COLO668 (cell line): Measurements from ENCODE around the gene LNPK.
"Not testable (repeated sequence)": the region's sequence is repeated elsewhere in the genome, so short reads cannot be mapped to it uniquely, and the experiment has no call there.

Source experiments
- DNase-seq: peaks from one replicate; lab custom pipeline; 2025; ENCODE audit not compliant: unreplicated experiment; lab: John Stamatoyannopoulos, UW

Gene LNPK

GRCh38 chr2:175973373-175973772 lies 28.7 kb downstream of the LNPK start:
- no peak for DNase-seq

- DNase-seq: no peak
Measured at GRCh38 chr2:175966839-175967238, 35.2 kb downstream of the LNPK start.

- DNase-seq: no peak
Measured at GRCh38 chr2:175965773-175966172, 36.3 kb downstream of the LNPK start.

DNA sequence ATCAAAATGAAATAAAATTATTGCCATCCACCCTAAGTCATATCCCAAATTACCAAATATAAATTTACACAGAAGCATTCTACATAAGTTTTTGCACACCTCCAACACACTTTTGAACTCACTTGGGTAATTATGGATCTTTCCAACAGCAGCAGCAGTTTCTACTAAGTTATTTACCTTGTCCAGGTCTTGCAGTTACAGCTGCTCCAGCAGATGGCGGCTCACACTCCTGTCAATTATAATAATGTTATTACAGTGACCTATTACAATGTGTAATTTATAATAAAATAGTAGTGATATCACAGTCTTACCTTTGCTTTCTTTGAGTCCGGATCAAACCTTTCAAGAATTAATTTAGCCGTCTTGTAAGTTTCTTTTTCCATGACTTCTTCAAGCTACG lies 37.9 kb downstream of the LNPK start:
- peak; percentile 24 for DNase-seq

DNA sequence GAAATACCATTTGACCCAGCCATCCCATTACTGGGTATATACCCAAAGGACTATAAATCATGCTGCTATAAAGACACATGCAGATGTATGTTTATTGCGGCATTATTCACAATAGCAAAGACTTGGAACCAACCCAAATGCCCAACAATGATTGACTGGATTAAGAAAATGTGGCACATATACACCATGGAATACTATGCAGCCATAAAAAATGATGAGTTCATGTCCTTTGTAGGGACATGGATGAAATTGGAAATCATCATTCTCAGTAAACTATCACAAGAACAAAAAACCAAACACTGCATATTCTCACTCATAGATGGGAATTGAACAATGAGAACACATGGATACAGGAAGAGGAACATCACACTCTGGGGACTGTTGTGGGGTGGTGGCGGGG lies 38.9 kb downstream of the LNPK start:
- not testable (repeated sequence) for DNase-seq

- DNase-seq: no peak
Measured at GRCh38 chr2:175957845-175958244, 44.2 kb downstream of the LNPK start.

GRCh38 chr2:175955136-175955535 lies 46.9 kb downstream of the LNPK start:
- DNase-seq: no peak

- no peak for DNase-seq
Measured at GRCh38 chr2:175950512-175950911, 51.6 kb downstream of the LNPK start.

- DNase-seq: no peak
Measured at GRCh38 chr2:175948191-175948590, 53.9 kb downstream of the LNPK start.

GRCh38 chr2:175947073-175947472 lies 55.0 kb downstream of the LNPK start:
- no peak for DNase-seq

DNA sequence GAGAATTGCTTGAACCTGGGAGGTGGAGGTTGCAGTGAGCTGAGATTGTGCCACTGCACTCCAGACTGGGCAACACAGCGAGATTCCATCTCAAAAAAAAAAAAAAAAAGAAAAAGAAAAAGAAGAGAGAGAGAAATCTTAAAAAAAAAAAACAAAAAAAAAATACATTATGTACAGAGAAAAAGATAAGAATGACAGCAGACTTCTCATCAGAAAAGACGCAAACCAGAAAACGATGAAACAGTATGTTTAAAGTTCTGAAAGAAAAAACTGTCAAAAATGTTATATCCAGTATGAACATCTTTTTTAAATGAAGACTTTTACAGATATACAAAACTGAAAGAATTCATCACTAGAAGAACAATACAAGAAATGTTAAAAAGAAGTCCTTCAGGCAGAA lies 60.4 kb downstream of the LNPK start:
- no peak for DNase-seq

GRCh38 chr2:175937216-175937615 lies 64.9 kb downstream of the LNPK start:
- DNase-seq: no peak

DNA sequence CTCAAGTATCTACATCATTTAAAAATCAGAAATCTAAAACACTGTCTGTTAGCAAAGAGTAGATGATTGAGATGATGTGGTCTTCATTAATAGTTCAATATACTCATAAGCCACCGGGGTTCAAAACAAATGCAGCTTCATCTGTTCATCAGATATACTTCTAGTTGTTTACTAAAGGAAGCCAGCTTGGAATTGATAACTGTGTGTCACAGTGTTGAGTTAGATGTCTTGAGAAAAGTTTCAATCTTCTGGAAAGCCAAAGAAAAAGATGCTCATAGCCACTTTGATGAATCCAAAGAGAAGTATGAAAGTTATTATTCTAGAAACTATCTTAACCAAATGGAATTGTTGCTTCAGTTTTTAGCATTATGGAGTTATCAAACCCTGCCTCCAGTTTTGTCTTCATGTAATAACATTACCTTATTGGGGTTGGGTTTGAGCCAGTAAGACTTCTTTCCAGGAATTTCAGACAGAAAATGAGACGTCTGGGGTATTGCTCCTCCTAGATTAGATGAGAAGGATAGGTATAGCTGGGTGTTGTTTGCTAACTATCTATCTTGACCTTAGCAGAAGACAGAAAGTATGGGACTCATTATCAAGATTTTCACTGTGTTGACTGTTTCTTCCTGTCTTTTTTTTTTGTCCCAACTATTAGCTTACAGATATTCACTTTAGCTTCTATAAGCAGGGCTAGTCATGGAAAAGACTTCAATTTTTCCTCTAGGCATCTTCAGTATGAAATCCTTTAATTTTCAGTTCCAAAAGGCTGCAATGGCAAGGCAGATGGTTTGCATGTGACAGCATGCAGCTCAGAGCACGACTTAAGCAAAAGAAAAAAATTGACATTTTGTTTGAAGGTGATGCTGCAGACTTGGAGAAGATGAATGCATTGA lies 66.5 kb downstream of the LNPK start:
- DNase-seq: no peak

DNA sequence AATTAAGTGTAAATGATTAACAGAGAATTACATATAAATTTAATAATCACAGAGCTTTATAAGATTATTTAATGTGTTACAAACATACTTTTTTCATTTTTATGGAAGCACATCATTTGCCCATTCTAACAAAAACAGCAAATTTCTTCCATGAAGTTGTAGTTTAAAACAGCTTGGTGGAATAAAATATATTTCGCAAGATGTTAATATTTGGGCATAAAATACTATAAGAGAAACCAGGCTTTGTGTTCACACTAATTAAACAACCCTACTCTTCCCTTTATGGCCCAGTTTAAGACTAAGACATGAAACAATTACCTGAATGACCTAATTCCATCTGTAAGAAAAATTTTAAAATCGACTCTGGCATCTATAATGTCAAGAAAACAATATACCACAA lies 69.4 kb downstream of the LNPK start:
- DNase-seq: no peak

DNA sequence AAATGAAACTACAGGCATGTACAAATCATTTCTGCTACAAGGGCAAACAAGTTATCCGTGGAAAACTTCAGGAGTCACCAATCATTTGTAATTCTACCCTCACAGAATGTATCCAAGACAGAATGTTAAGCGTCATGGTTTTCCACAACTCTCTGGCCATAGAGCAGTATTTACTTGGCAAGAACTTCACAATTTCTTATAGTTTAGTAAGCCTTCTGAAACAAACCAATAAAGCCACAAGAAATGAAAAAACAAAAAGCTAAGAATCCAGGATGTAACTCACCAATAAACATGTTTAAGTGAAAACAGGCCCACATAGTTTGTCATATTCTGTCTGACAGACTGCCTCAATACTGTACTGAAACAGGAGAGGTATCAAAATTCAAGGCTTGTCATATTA lies 70.3 kb downstream of the LNPK start:
- DNase-seq: no peak

GRCh38 chr2:175930504-175930903 lies 71.6 kb downstream of the LNPK start:
- no peak for DNase-seq

GRCh38 chr2:175929850-175930249 lies 72.2 kb downstream of the LNPK start:
- DNase-seq: no peak

DNA sequence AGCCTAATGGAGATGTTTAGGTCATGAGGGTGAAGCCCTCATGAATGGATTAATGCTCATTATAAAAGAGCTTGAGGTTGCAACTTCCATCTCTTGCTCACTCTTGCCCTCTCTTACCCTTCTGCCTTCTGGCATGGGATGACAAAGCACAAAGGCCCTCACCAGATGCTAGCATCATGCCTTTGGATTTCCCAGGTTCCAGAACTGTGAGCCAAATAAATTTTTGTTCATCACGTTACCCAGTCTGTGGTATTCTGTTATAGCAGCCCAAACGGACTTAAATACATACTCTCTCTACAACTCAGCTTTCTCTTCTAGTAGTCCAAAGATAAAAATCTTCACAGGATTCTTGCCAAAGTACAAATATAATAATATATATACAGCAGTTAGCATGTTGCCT lies 75.8 kb downstream of the LNPK start:
- DNase-seq: no peak

DNA sequence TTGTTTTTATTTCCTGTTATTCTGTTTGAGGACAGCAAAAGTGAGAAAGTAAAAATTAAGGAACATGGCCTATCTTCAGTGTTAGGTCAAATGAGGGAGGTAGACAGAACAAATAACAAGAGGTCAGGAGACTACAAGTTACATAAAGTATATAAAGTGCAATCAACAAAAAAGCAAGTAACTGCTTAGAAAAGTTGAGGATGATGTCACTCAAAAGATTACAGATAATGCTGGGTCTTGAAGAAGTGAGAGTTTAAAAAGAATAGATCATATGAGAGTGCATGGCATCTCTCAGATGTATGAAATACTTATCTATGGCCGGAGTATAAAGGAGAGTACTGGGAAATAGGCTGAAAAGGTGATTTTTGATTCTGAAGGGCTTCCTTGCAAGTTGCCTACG lies 79.9 kb downstream of the LNPK start:
- no peak for DNase-seq

GRCh38 chr2:175918935-175919334 lies 83.1 kb downstream of the LNPK start:
- DNase-seq: no peak

GRCh38 chr2:175914846-175915245 lies 87.2 kb downstream of the LNPK start:
- no peak for DNase-seq

GRCh38 chr2:175913849-175914743 lies 88.0 kb downstream of the LNPK start:
- DNase-seq: peak; percentile 58
